Ectodermal cell (in vitro differentiated cells): Measurements from ENCODE around the gene ARL17B.
"Not testable (repeated sequence)": the region's sequence is repeated elsewhere in the genome, so short reads cannot be mapped to it uniquely, and the experiment has no call there.

Experiments used
- H3K27ac ChIP-seq: 2 replicates; pipeline ENCODE4 v1.7.0; 2013; ENCODE audit warnings: mild to moderate bottlenecking, low read depth, low read length; ENCODE audit not compliant: insufficient read depth, poor library complexity, severe bottlenecking
- H3K27me3 ChIP-seq: 2 replicates; pipeline ENCODE4 v1.7.0; 2013; ENCODE audit warnings: mild to moderate bottlenecking, low read length; ENCODE audit not compliant: insufficient read depth, control insufficient read depth, poor library complexity, severe bottlenecking
- H3K36me3 ChIP-seq: one replicate; pipeline ENCODE4 v1.7.0; 2013; ENCODE audit warnings: low read length; ENCODE audit not compliant: control insufficient read depth, insufficient read depth
- H3K4me1 ChIP-seq: one replicate; pipeline ENCODE4 v1.7.0; 2013; ENCODE audit warnings: low read length; ENCODE audit not compliant: control insufficient read depth, insufficient read depth
- H3K4me3 ChIP-seq: 2 replicates; pipeline ENCODE4 v1.7.0; 2013; ENCODE audit warnings: low read depth, low read length, control low read depth; ENCODE audit not compliant: insufficient read depth
- H3K9me3 ChIP-seq: 2 replicates; pipeline ENCODE4 v1.7.0; 2013; ENCODE audit warnings: mild to moderate bottlenecking, low read length, moderate library complexity; ENCODE audit not compliant: control insufficient read depth
- WGBS, 2 experiments: methylation state at CpG; one replicate each; pipeline ENCODE4 v1.1.7; 2013; ENCODE audit warnings: missing lambda C conversion rate in 2 of 2; 5-methylcytosine and 5-hydroxymethylcytosine counted together

The ARL17B gene

DNA sequence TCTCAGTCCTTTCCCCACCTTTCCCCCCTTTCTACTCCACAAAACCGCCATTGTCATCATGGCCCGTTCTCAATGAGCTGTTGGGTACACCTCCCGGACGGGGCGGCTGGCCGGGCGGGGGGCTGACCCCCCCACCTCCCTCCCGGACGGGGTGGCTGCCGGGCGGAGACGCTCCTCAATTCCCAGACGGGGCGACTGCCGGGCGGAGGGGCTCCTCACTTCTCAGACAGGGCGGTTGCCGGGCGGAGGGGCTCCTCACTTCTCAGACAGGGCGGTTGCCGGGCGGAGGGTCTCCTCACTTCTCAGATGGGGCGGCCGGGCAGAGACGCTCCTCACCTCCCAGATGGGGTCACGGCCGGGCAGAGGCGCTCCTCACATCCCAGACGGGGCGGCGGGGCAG, 108.8 kb downstream of the ARL17B start:
- not testable (repeated sequence) for H3K36me3 ChIP-seq, H3K4me1 ChIP-seq, H3K4me3 ChIP-seq, H3K9me3 ChIP-seq, H3K27ac ChIP-seq, H3K27me3 ChIP-seq
- WGBS, 2 experiments, result 95 to 96% methylated on average over 22 to 24 of the region's 31 CpGs

GRCh38 chr17:46249153-46249552, 112.4 kb downstream of the ARL17B start:
- H3K9me3 ChIP-seq, H3K27me3 ChIP-seq, H3K27ac ChIP-seq, H3K4me3 ChIP-seq, H3K36me3 ChIP-seq, H3K4me1 ChIP-seq: not testable (repeated sequence)
- WGBS, 2 experiments, result 89 to 90% methylated on average over 3 of the region's 3 CpGs

DNA sequence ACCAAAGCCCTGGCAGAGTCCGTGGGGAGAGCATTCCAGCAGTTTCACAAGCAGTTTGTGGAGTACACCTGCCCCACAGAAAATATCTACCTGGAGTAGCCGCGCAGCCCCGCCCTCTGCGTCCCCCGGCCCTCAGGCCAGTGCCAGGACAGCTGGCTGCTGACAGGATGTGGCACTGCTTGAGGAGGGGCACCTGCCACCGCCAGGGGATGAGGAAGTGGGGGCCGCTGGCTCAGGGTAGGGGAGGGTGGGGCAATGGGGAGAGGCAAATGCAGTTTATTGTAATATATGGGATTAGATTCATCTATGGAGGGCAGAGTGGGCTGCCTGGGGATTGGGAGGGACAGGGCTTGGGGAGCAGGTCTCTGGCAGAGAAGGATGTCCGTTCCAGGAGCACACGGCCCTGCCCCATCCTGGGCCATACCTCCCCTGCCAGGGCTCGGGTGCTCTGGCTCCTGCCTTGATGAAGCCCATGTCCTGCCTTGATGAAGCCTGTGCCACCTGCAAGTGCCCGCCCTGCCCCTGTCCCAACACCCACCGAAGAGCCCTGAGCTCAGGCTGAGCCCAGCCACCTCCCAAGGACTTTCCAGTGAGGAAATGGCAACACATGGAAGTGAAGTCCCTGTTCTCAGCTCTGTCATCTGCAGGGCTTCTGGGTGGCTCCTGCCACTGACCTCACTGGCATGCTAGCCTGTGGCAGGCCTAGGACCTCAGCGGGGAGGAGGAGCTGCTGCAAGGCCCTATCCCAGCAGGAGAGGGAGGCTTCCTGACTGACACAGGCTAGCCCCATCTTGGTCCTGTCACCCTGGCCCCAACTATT, 116.4 kb downstream of the ARL17B start:
- H3K27me3 ChIP-seq, H3K27ac ChIP-seq, H3K4me3 ChIP-seq, H3K36me3 ChIP-seq, H3K9me3 ChIP-seq, H3K4me1 ChIP-seq: not testable (repeated sequence)
- WGBS, 2 experiments, result 64 to 77% methylated on average over 3 to 4 of the region's 14 CpGs

DNA sequence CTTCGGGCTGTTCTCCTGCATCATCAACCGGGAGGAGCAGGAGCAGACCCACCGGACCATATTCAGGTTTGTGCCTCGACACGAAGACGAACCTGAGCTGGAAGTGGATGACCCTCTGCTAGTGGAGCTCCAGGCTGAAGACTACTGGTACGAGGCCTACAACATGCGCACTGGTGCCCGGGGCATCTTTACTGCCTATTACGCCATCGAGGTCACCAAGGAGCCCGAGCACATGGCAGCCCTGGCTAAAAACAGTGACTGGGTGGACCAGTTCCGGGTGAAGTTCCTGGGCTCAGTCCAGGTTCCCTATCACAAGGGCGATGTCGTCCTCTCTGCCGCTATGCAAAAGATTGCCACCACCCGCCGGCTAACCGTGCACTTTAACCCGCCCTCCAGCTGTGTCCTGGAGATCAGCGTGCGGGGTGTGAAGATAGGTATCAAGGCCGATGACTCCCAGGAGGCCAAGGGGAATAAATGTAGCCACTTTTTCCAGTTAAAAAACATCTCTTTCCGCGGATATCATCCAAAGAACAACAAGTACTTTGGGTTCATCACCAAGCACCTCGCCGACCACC, 117.1 kb downstream of the ARL17B start:
- not testable (repeated sequence) for H3K27ac ChIP-seq, H3K9me3 ChIP-seq, H3K36me3 ChIP-seq, H3K4me1 ChIP-seq, H3K4me3 ChIP-seq, H3K27me3 ChIP-seq
- 95 to 100% methylated on average over 3 to 7 of the region's 27 CpGs for WGBS, 2 experiments

GRCh38 chr17:46243928-46244327, 117.6 kb downstream of the ARL17B start:
- not testable (repeated sequence) for H3K27me3 ChIP-seq, H3K4me1 ChIP-seq, H3K27ac ChIP-seq, H3K9me3 ChIP-seq, H3K36me3 ChIP-seq, H3K4me3 ChIP-seq
- 88 to 90% methylated on average over 10 of the region's 23 CpGs for WGBS, 2 experiments

GRCh38 chr17:46243505-46243904, 118.1 kb downstream of the ARL17B start:
- H3K27ac ChIP-seq, H3K4me1 ChIP-seq, H3K9me3 ChIP-seq, H3K36me3 ChIP-seq, H3K4me3 ChIP-seq, H3K27me3 ChIP-seq: not testable (repeated sequence)
- WGBS, 2 experiments, result 31 to 62% methylated on average over 13 to 19 of the region's 38 CpGs

- H3K36me3 ChIP-seq, H3K27ac ChIP-seq, H3K4me3 ChIP-seq, H3K27me3 ChIP-seq, H3K4me1 ChIP-seq, H3K9me3 ChIP-seq: not testable (repeated sequence)
- whole genome bisulfite sequencing, 2 experiments, result 89 to 90% methylated on average over 7 to 8 of the region's 8 CpGs
Observed at GRCh38 chr17:46231359-46231758, 130.2 kb downstream of the ARL17B start.

DNA sequence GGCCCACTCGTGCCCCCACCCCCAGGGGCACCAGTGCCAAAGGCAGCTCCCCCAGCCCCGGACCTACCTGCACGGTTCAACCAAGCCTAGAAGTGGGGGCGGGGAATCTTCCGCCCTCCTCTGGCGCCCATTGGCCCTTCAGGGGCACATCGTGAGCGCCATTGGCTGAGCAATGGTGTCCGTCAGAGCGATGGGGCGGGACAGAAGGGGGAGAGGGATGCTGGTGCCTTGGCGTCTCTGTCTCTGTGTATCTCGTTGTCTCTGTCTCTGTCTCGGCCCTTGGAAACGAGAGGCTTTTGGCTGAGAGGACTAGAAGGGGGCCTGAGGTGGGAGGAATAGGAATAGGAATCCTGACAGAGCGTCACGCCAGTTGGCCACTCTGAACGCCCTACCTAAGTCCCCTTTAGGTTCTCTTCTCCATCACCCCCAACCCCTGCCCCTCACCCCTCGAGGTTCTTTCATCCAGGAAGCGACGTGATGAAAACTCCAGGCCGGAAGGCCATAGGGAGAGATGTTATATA, 136.2 kb downstream of the ARL17B start:
- 0 to 3% methylated on average over 10 to 15 of the region's 22 CpGs for WGBS, 2 experiments
- not testable (repeated sequence) for H3K27ac ChIP-seq

DNA sequence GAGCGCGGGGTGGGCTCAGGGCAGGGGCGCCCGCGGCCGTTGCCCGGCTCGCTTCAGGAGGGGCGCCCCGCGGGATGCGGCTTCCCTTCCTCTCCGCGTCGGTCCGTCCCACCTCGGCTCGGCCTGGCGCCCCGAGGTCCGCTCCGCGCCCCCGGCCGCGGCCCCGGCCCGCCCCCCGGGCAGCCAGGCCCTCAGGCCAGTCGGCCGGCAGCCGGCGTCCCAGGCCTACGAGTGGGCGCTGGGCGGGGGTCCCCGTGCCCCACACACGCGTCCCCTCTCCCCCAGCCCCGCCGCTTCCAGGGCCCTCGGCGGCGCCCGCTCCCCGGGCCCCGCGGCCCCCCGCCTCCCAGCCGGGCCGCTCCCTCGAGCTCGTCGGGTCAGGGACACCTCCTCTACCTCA, 136.7 kb downstream of the ARL17B start:
- 0% methylated on average over 34 to 39 of the region's 54 CpGs for WGBS, 2 experiments
- not testable (repeated sequence) for H3K9me3 ChIP-seq, H3K27ac ChIP-seq

More for the DNA sequence above, 136.2 kb downstream of the ARL17B start:
- peak overlapping the region; percentile 47 for H3K4me3 ChIP-seq
- not testable (repeated sequence) for H3K9me3 ChIP-seq, H3K4me1 ChIP-seq, H3K36me3 ChIP-seq, H3K27me3 ChIP-seq

More for the DNA sequence above, 136.7 kb downstream of the ARL17B start:
- peak overlapping the region; percentile 47 for H3K4me3 ChIP-seq
- not testable (repeated sequence) for H3K27me3 ChIP-seq, H3K4me1 ChIP-seq, H3K36me3 ChIP-seq
